H9 (cell line): ENCODE measurements around the gene HOXB8. TPM values are rescaled to one million over a fixed set of nuclear protein-coding genes. Genes with fewer than 3 reads are reported as not detected.

Source experiments
- DNase-seq: peaks from one replicate; pipeline ENCODE4 v3.0.0-alpha.2; 2017
- H2AFZ ChIP-seq: one replicate; pipeline ENCODE4 v1.6.1; 2013; ENCODE audit warnings: mild to moderate bottlenecking, low read length, control low read depth, moderate library complexity
- H2AK5ac ChIP-seq: 2 replicates; pipeline ENCODE4 v1.6.1; 2013; ENCODE audit warnings: low read length, control low read depth, mixed read lengths; ENCODE audit not compliant: insufficient read length
- H2BK120ac ChIP-seq: one replicate; pipeline ENCODE4 v1.6.1; 2013; ENCODE audit warnings: low read depth, mild to moderate bottlenecking, low read length, control low read depth, inconsistent platforms; ENCODE audit not compliant: poor library complexity, severe bottlenecking
- H2BK12ac ChIP-seq: 2 replicates; pipeline ENCODE4 v1.6.1; 2013; ENCODE audit warnings: low read length, control low read depth, mixed read lengths, low read depth; ENCODE audit not compliant: insufficient read length
- H2BK15ac ChIP-seq: 2 replicates; pipeline ENCODE4 v1.6.1; 2013; ENCODE audit warnings: low read depth, low read length, control low read depth
- H2BK20ac ChIP-seq: one replicate; pipeline ENCODE4 v1.6.1; 2013; ENCODE audit warnings: low read depth, mild to moderate bottlenecking, low read length, control low read depth, inconsistent platforms; ENCODE audit not compliant: poor library complexity, severe bottlenecking
- H2BK5ac ChIP-seq: 2 replicates; pipeline ENCODE4 v1.6.1; 2013; ENCODE audit warnings: low read length, control low read depth, mixed read lengths; ENCODE audit not compliant: insufficient read length
- H3K14ac ChIP-seq: 2 replicates; pipeline ENCODE4 v1.6.1; 2013; ENCODE audit warnings: low read length, control low read depth; ENCODE audit not compliant: insufficient read depth
- H3K18ac ChIP-seq: 2 replicates; pipeline ENCODE4 v1.6.1; 2013; ENCODE audit warnings: low read depth, mild to moderate bottlenecking, mixed read lengths, low read length, control low read depth; ENCODE audit not compliant: insufficient read length
- H3K23ac ChIP-seq: 2 replicates; pipeline ENCODE4 v1.6.1; 2013; ENCODE audit warnings: low read length, control low read depth, mixed read lengths, low read depth; ENCODE audit not compliant: insufficient read length
- H3K23me2 ChIP-seq: 2 replicates; pipeline ENCODE4 v1.6.1; 2013; ENCODE audit warnings: low read depth, mild to moderate bottlenecking, mixed read lengths, low read length, control low read depth; ENCODE audit not compliant: insufficient read length, poor library complexity, severe bottlenecking
- H3K27ac ChIP-seq: 2 replicates; pipeline ENCODE4 v1.5.1; 2013; ENCODE audit warnings: low read length, control low read depth, mixed read lengths, low read depth; ENCODE audit not compliant: insufficient read length
- H3K27me3 ChIP-seq: 2 replicates; pipeline ENCODE4 v1.6.1; 2013; ENCODE audit warnings: low read length, control low read depth, inconsistent platforms; ENCODE audit not compliant: insufficient read depth
- H3K4ac ChIP-seq: 2 replicates; pipeline ENCODE4 v1.6.1; 2013; ENCODE audit warnings: low read depth, mild to moderate bottlenecking, control low read depth, inconsistent platforms, low read length, moderate library complexity
- H3K4me1 ChIP-seq: 2 replicates; pipeline ENCODE4 v1.6.1; 2013; ENCODE audit warnings: low read length, control low read depth, inconsistent platforms; ENCODE audit not compliant: insufficient read depth
- H3K4me2 ChIP-seq: 2 replicates; pipeline ENCODE4 v1.6.1; 2013; ENCODE audit warnings: low read length, control low read depth, mixed read lengths; ENCODE audit not compliant: insufficient read length, insufficient read depth
- H3K56ac ChIP-seq: 2 replicates; pipeline ENCODE4 v1.6.1; 2013; ENCODE audit warnings: low read depth, mild to moderate bottlenecking, mixed read lengths, low read length, control low read depth; ENCODE audit not compliant: insufficient read length
- H3K79me1 ChIP-seq: 2 replicates; pipeline ENCODE4 v1.6.1; 2013; ENCODE audit warnings: low read depth, mild to moderate bottlenecking, moderate library complexity, low read length, control low read depth, inconsistent platforms; ENCODE audit not compliant: insufficient read depth, poor library complexity, severe bottlenecking
- H3K79me2 ChIP-seq: 2 replicates; pipeline ENCODE4 v1.6.1; 2013; ENCODE audit warnings: low read length, control low read depth, inconsistent platforms; ENCODE audit not compliant: insufficient read depth
- H3K9ac ChIP-seq: 2 replicates; pipeline ENCODE4 v1.6.1; 2013; ENCODE audit warnings: low read length, control low read depth, mixed read lengths; ENCODE audit not compliant: insufficient read length; ENCODE audit errors: extremely low read depth
- H3K9me3 ChIP-seq: one replicate; pipeline ENCODE4 v1.6.1; 2013; ENCODE audit warnings: low read depth, low read length, inconsistent platforms; ENCODE audit not compliant: control insufficient read depth
- H3T11ph ChIP-seq: one replicate; pipeline ENCODE4 v1.6.1; 2013; ENCODE audit warnings: mild to moderate bottlenecking, low read length, control low read depth, inconsistent platforms
- H4K20me1 ChIP-seq: one replicate; pipeline ENCODE4 v1.6.1; 2013; ENCODE audit not compliant: control insufficient read depth, insufficient read length, insufficient read depth
- H4K5ac ChIP-seq: 2 replicates; pipeline ENCODE4 v1.6.1; 2013; ENCODE audit warnings: low read depth, mild to moderate bottlenecking, mixed read lengths, low read length, control low read depth; ENCODE audit not compliant: insufficient read length
- H4K8ac ChIP-seq: replicated peaks from 2 replicates; pipeline ENCODE4 v1.6.1; 2013; ENCODE audit warnings: low read length, control low read depth, mixed read lengths, low read depth; ENCODE audit not compliant: insufficient read length
- H4K91ac ChIP-seq: 2 replicates; pipeline ENCODE4 v1.6.1; 2013; ENCODE audit warnings: low read depth, mild to moderate bottlenecking, moderate library complexity, mixed read lengths, low read length, control low read depth; ENCODE audit not compliant: insufficient read length
- H3K27ac Mint-ChIP-seq, 3 experiments: 2 replicates in 2 of 3; 3 replicates in 1 of 3; pipeline ENCODE4 v1.8.0; 2020 to 2021; ENCODE audit warnings: mixed read lengths in 3 of 3, mild to moderate bottlenecking in 1 of 3, moderate library complexity in 1 of 3
- H3K27me3 Mint-ChIP-seq: 2 replicates; pipeline ENCODE4 v1.8.0; 2021; ENCODE audit warnings: low read depth, mild to moderate bottlenecking, moderate library complexity, mixed read lengths
- H3K36me3 Mint-ChIP-seq, 3 experiments: 2 replicates in 2 of 3; 3 replicates in 1 of 3; pipeline ENCODE4 v1.8.0; 2020 to 2021; ENCODE audit warnings: low read depth in 3 of 3, mixed read lengths in 3 of 3; ENCODE audit not compliant: insufficient read depth in 1 of 3
- H3K4me1 Mint-ChIP-seq, 2 experiments: 2 replicates each; pipeline ENCODE4 v1.8.0; 2020; ENCODE audit warnings: mixed read lengths in 2 of 2
- H3K4me3 Mint-ChIP-seq, 2 experiments: 2 replicates in 1 of 2; 3 replicates in 1 of 2; pipeline ENCODE4 v1.8.0; 2020 to 2021; ENCODE audit warnings: mild to moderate bottlenecking in 2 of 2, mixed read lengths in 2 of 2, moderate library complexity in 1 of 2
- H3K9me3 Mint-ChIP-seq, 2 experiments: 2 replicates in 1 of 2; 3 replicates in 1 of 2; pipeline ENCODE4 v1.8.0; 2020; ENCODE audit warnings: mild to moderate bottlenecking in 2 of 2, mixed read lengths in 2 of 2, moderate library complexity in 1 of 2
- CTCF ChIP-seq: fragments of 200-600 bp; sonication (generic); conservative IDR thresholded peaks from 3 replicates; pipeline ENCODE4 v1.8.0; 2021; ENCODE audit warnings: antibody characterized with exemption, mild to moderate bottlenecking
- WGBS: extraction: QIAGEN DNeasy Blood & Tissue Kit; methylation state at CpG from one replicate; pipeline ENCODE4 v1.1.7; 2013; ENCODE audit warnings: missing lambda C conversion rate, low lambda C conversion rate, mixed read lengths; ENCODE audit not compliant: insufficient read length; ENCODE audit errors: extremely low coverage; 5-methylcytosine and 5-hydroxymethylcytosine counted together
- total RNA-seq: library from RNA; stranded (reverse); gene quantifications from 2 replicates; pipeline ENCODE4 v1.2.1, GENCODE V29; 2021

HOXB8 gene
- total RNA-seq, 1 experiment from 2014 or later = not detected

DNA sequence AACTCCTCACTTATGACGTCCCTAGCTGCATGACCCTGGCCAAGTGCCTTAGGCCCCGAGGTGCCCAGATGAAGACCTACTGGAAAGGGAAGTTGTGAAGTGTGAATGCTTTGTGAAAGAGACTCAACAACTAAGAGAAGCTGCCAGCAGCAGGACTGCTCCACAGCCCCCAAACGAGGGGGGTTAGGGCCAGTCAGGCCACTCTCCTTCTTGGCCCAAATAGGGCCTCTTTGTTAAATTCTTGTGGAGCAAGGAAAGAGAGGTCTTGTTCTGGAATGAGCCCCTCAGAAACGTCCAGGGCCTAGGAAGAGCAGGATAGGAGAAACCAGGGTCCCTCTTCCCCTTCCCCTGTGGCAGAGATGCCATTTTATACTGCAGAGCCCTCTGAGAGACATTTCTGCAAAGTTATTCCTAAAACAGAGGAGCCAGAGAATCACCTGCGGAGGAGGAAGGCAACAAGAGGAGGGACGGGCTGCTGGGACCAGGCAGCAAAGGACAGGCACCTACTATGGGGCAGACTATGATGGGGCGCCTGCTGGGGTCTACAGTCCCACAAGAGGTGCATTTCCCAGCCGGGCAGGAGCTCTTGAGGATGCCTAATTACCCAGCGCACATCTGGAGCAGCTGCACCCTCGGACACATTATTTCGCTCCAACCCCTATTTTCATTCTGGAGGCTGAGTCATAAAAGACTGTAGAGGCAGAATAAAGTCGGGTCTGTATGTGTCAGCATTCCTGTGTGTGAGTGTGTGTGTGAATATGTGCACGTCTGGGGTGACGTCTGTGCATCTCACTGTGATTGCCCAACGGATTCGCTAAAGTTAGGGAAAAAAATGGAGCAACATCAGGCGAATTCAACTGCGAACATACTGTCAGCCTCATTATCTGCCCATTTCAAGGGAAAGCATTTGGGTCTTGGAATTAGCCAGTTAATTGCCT lies 22.5 kb upstream of the HOXB8 start:
- Mint-ChIP-seq H3K4me3 (no peak overlapping the region), H3K4me1 (peaks cover 11 to 18% of the 10 kb centered on the region in 2 experiments), H3K36me3 (peaks cover 0 to under 1% (median 0%) of the 10 kb centered on the region in 3 experiments; a peak in 1 of 7 replicates), H3K27ac (no peak overlapping the region), H3K27me3 (peaks cover 100% of the 10 kb centered on the region), H3K9me3 (peaks cover under 1 to 9% of the 10 kb centered on the region in 2 experiments; a peak in 3 of 5 replicates)
- H3K79me1 ChIP-seq = no peaks in the 10 kb centered on the region
- H2BK120ac ChIP-seq = no peak overlapping the region
- no peak overlapping the region for H3K4me2 ChIP-seq
- H3K79me2 ChIP-seq = no peaks in the 10 kb centered on the region; the same call in 1 of the 2 replicates
- no peak overlapping the region for H3K18ac ChIP-seq
- H3K27me3 ChIP-seq = peaks cover 97% of the 10 kb centered on the region
- H3K14ac ChIP-seq = no peak overlapping the region
- H3K9ac ChIP-seq = no peak overlapping the region
- no peaks in the 10 kb centered on the region for H3K4me1 ChIP-seq
- no peak overlapping the region for H2BK15ac ChIP-seq
- no peak overlapping the region for H2AK5ac ChIP-seq
- H2AFZ ChIP-seq = no peak overlapping the region
- no peak for TF ChIP-seq CTCF
- H4K91ac ChIP-seq = no peak overlapping the region
- H3K23me2 ChIP-seq = no peaks in the 10 kb centered on the region
- no peak overlapping the region for H3K27ac ChIP-seq
- no peaks in the 10 kb centered on the region for H3K9me3 ChIP-seq
- H2BK5ac ChIP-seq = no peak overlapping the region
- H3K56ac ChIP-seq = no peak overlapping the region
- no peak for DNase-seq
- no peak overlapping the region for H2BK20ac ChIP-seq
- no peak overlapping the region for H2BK12ac ChIP-seq
- no peak overlapping the region for H3K23ac ChIP-seq
- no CpG with 5 or more reads among the region's 18 CpGs for WGBS
- H4K5ac ChIP-seq = no peak overlapping the region
- no peaks in the 10 kb centered on the region for H4K20me1 ChIP-seq
- no peak overlapping the region for H3T11ph ChIP-seq
- H3K4ac ChIP-seq = no peak overlapping the region
- H4K8ac ChIP-seq = no peak overlapping the region
